Fibroblast of peridontal ligament (primary cell): ENCODE results near the gene JAK1.

Experiments used
- DNase-seq: peaks from one replicate; pipeline ENCODE4 v3.0.0-alpha.2; 2010; ENCODE audit errors: extremely low read depth

The JAK1 gene

GRCh38 chr1:64980745-64981600, 14.6 kb upstream of the JAK1 start:
- DNase-seq = no peak

DNA sequence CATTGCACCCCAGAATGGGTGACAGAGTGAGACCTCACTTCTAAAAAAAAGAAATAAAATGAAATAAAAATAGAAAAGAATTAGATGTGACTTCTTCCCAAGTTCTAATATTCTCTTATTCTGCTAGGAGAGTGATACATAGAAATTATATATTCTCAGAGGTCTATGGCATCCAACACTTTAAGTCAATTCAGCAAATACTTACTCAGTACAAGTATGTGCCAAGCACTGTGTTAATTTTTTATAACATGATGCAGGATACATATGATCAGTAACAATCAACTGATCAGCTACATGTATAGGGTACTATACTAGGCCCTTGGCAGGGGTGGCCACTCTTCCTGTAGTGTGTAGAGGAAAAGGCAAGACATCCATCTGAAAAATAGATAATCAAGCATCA, 13.0 kb upstream of the JAK1 start:
- DNase-seq = no peak

- DNase-seq = no peak
Observed at GRCh38 chr1:64976361-64976760, 10.0 kb upstream of the JAK1 start.

DNA sequence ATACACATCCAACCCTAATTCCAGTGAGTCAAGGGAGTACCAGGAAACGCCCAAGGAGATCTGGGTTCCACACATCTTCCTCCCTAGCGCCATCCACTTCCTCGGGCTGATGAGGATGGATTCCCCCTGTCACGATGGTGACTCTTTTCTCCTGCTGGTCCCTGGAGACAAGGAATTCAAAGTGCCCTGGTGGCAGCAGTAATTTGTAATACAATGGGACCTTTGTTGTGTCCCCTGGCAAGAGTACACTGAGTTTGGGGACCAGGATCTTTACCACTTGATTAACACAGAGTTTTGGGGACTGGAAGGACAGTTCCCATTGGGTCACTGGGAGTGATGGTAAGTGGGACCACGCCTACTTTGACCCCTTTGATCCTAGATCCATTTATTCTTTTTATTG, 9.4 kb upstream of the JAK1 start:
- no peak for DNase-seq

GRCh38 chr1:64975127-64975526, 8.8 kb upstream of the JAK1 start:
- no peak for DNase-seq

GRCh38 chr1:64974288-64974825, 8.0 kb upstream of the JAK1 start:
- no peak for DNase-seq

DNA sequence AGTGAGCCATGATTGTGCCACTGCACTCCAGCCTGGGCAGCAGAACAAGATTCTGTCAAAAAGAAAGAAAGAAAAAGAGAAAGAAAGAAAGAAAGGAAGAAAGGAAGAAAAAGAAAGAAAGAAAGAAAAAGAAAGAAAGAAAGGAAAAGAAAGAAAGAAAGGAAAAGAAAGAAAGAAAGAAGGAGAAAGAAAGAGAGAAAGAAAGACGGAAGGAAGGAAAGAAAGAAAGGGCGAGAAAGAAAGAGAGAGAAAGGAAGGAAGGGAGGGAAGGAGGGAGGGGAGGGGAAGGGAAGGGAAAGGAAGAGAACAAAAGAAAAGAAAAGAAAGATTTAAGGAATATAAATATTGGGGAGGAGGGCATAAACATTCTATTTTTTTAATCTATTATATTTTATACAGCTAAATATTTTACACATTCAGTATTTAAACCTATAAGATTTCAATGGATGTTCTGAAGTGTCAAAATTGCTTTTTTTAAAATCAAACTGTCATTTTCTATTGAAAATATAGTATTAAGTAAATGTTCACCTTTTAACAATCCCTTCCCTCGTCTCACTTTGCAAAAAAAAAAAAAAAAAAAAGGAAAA, 6.8 kb upstream of the JAK1 start:
- no peak for DNase-seq

DNA sequence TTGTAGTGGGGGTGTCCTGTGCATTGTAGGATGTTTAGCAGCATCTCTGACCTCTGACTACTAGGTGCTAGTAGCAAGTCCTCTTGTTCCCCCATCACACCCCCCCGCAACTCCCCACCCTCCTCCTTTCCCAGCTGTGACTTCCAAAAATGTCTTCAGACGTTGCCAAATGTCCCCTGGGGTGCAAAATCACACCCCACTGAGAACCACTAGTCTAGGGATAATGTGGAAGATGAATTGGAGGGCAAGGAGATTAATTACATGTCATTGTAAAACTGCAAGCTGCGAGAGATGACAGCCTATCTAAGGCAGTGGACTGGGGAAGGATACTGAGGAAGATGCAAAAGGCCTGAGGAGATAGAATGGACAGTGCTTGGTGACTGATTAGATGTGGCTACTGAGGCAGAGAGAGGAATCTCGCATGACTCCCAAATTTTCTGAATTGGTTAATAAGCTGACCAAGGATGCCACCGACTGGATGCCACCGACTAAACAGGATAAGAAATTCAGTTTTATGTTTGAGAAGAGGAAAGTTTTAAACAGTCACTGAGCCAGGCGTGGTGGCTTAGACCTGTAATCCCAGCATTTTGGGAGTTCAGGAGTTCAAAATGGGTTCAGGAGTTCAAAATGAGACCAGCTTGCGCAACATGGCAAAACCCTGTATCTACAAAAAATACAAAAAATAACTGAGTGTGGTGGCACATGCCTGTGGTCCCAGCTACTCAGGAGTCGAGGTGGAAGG, 3.1 kb upstream of the JAK1 start:
- peak; percentile 38 for DNase-seq

DNA sequence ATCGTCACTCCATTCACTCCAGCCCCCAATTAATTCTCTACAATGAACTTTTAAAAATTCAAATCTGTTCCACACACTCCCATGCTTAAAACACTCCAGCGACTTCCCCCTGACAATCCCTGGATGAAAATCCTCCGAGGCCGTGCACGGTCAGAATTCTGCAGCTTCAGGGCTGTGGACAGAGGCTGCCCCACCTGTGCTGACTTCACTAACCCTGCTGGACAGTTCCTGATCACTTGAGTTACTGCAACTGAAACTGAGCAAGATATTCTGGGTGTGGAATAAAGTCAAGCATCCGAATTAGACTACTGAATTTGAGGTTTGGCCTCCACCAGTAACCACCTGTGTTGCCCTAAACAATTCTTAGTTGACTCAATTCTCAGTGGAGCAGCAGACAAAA, 1.0 kb upstream of the JAK1 start:
- no peak for DNase-seq

DNA sequence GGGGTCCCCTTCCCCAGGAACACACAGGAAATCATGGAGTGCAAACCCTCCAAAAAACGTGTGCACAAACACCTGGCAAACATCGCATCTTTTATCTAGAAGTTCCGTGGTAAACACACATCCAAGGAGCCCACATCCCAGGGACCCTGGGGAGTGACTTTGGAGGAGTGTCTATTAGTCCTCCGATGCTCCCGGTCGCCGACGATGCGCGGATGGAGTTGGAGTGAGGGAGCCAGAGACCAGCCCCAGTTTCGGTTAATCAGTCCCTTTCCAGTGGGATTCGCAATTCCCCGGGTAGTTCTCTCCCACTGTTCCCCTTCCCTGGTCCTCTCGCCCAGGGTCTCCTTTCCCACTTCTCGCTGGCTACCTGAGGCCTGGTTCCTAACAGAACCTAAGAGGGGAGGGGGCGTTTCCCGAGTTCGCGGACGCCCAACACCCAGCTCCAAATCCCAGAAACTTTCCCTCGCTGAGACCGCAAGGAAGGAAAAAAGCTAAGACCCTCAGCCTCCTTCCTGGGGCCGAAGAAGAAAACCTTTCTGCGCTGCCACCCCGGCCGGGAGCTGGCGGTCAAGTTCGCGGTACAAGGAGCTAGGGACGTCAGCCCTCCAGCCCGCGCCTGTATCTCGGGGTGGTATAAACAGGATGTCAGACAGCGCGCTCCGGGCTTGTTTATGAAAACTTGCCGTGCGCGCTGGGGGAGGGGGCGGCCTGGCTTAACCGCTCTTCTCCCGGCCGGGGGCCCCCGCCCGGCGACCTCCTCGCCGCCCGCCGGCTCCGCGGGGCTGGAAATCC, 787 bp downstream of the JAK1 start:
- DNase-seq = peak; percentile 40

- no peak for DNase-seq
Observed at GRCh38 chr1:64963466-64963865, 2.9 kb downstream of the JAK1 start.

GRCh38 chr1:64962441-64962840, 3.9 kb downstream of the JAK1 start:
- no peak for DNase-seq

DNA sequence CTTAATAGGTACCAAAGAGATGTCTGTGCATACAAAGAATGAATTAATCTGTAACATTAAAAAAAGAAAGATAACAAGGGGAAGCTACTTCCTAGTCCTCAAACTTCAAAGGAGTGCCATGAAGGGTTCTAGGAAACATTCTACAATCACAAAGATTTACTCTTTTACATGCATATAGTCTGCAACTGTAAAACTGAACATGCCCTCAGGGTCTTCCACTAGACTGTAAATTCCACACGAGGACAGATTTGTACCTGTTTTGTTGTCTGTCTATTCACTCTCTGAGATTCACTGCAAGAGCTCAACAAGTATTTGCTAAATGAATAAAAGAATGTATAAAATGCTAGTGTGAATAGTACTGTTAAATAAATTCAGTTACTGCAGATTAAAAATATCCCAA, 4.4 kb downstream of the JAK1 start:
- DNase-seq = no peak

- no peak for DNase-seq
Observed at GRCh38 chr1:64960731-64961130, 5.6 kb downstream of the JAK1 start.

GRCh38 chr1:64959986-64960385, 6.4 kb downstream of the JAK1 start:
- DNase-seq = no peak

- DNase-seq = no peak
Observed at GRCh38 chr1:64956733-64957441, 9.5 kb downstream of the JAK1 start.

- no peak for DNase-seq
Observed at GRCh38 chr1:64956010-64956640, 10.2 kb downstream of the JAK1 start.

- DNase-seq = no peak
Observed at GRCh38 chr1:64955097-64956009, 11.0 kb downstream of the JAK1 start.

DNA sequence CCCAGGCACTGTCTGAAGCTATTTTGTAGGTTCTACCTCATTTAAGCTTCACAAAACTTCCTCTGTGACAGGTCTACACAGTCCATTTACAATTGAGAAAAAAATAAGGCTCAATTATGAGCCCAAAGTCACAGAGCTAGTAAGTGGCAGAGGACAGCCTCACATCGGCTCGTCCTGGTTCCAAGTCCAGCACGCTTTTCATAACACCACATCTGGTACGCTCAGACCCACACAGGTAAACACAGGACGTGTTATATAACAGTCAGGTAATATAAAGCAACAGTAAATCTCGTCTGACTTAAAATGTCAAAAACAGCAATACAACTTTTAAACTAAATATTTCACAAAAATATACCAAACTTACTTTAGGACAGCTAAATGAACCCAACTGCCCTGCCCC, 13.1 kb downstream of the JAK1 start:
- DNase-seq = no peak
